HEK293 (cell line): ENCODE measurements around the gene DUS1L.

Experiments used
- GLIS2 ChIP-seq: fragments of 450-650 bp; formaldehyde crosslinking; IDR thresholded peaks from 2 replicates; pipeline ENCODE4 v1.5.1; 2016; ENCODE audit warnings: missing biosample characterization, missing genetic modification characterization
- PATZ1 ChIP-seq: fragments of 450-650 bp; formaldehyde crosslinking; IDR thresholded peaks from 2 replicates; pipeline ENCODE4 v1.5.1; 2016; ENCODE audit warnings: missing biosample characterization, missing genetic modification characterization
- PBX3 ChIP-seq: sonication (generic); formaldehyde crosslinking; IDR thresholded peaks from 2 replicates; pipeline ENCODE4 v1.8.1; 2022; ENCODE audit warnings: mild to moderate bottlenecking, moderate library complexity, missing genetic modification reagents
- ZNF2 ChIP-seq: fragments of 450-650 bp; formaldehyde crosslinking; IDR thresholded peaks from 2 replicates; pipeline ENCODE4 v1.5.1; 2016; ENCODE audit warnings: missing biosample characterization, missing genetic modification characterization
- ZNF48 ChIP-seq: fragments of 450-650 bp; formaldehyde crosslinking; IDR thresholded peaks from 2 replicates; pipeline ENCODE4 v1.5.1; 2016; ENCODE audit warnings: missing biosample characterization, missing genetic modification characterization
- ZNF580 ChIP-seq: fragments of 450-650 bp; formaldehyde crosslinking; IDR thresholded peaks from 2 replicates; pipeline ENCODE4 v1.5.1; 2016; ENCODE audit warnings: missing biosample characterization, missing genetic modification characterization
- ZNF585B ChIP-seq: fragments of 450-650 bp; formaldehyde crosslinking; IDR thresholded peaks from 2 replicates; pipeline ENCODE4 v1.5.1; 2016; ENCODE audit warnings: missing biosample characterization, missing genetic modification characterization

GRCh38 chr17:82105882-82106687 lies 40.5 kb upstream of the DUS1L start:
- TF ChIP-seq ZNF48 (no peak), ZNF2 (tag by site-specific recombination) (no peak), PATZ1 (tag by site-specific recombination) (no peak; the same call in 1 of the 2 replicates), ZNF580 (tag by site-specific recombination) (no peak), GLIS2 (tag by site-specific recombination) (peak; percentile 64; the same call in 1 of the 2 replicates), ZNF585B (tag by site-specific recombination) (no peak), PBX3 (CRISPR knock-in tag) (0 out of 2 replicates have a peak, but pooled peaks have one; percentile 52)
